Neural progenitor cell (in vitro differentiated cells): ENCODE measurements around the gene PEX16.

Experiments
- CTCF ChIP-seq: fragments of 200-600 bp; sonication (generic); IDR thresholded peaks from 2 replicates; pipeline ENCODE4 v1.5.1; 2017; ENCODE audit warnings: antibody characterized with exemption, mild to moderate bottlenecking
- EZH2 ChIP-seq: fragments of 200-600 bp; sonication (generic); IDR thresholded peaks from 2 replicates; pipeline ENCODE4 v1.6.1; 2017; ENCODE audit warnings: antibody characterized with exemption, mild to moderate bottlenecking, moderate library complexity
- EZH2phosphoT487 ChIP-seq: fragments of 200-600 bp; sonication (generic); IDR thresholded peaks from 2 replicates; pipeline ENCODE4 v1.6.1; 2017; ENCODE audit warnings: antibody characterized with exemption

DNA sequence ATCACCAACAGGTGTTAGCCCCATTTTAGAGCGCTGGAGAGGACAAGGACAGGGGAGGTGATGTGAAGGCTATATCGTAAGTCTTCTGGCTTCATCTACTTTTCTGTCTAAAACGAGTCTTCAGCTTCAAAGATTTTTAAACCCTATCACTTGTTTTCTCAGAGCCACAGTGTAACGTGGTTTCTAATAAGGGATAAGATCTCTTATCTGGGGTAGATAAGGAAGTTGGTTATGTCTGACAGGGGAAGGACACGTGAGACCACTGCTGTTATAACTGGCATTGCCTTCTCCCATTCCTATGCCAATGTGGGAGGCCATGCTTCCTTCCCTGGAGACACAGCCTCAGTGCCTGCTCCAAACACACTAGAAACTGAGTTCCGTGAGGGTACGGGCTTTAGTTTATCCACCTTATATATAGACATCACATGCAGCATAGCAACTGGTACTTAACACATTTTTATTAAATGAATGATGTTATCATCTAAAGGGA, 44.1 kb upstream of the PEX16 start:
- TF ChIP-seq CTCF (no peak), EZH2 (no peak), EZH2phosphoT487 (no peak)
